Common myeloid progenitor, CD34-positive (primary cell): ENCODE measurements around the gene SETMAR.

Source experiments
- CTCF ChIA-PET: fragments of 350-600 bp; sonication (Branson Sonifier 250); formaldehyde crosslinking; loops from one replicate; lab custom pipeline; 2021; ENCODE audit warnings: antibody characterized with exemption; lab: Charles Lee
- POLR2A ChIA-PET: fragments of 350-600 bp; sonication (Branson Sonifier 250); formaldehyde crosslinking; loops from one replicate; lab custom pipeline; 2021; ENCODE audit warnings: antibody characterized with exemption; lab: Charles Lee
- DNase-seq, 3 donors: peaks; one replicate each; pipeline versions ENCODE4 v3.0.0 to v3.0.0-alpha.2; 2013
- H3K27ac ChIP-seq, 2 experiments: 1 replicate in 1 of 2; 2 replicates in 1 of 2; pipeline ENCODE4 v1.7.0; 2013; ENCODE audit warnings: inconsistent platforms in 2 of 2, low read length in 2 of 2, mild to moderate bottlenecking in 2 of 2, low read depth in 1 of 2, moderate library complexity in 1 of 2; ENCODE audit not compliant: severe bottlenecking in 2 of 2, insufficient read depth in 1 of 2, poor library complexity in 1 of 2
- H3K27me3 ChIP-seq, 5 experiments: replicated peaks in 2 of 5; 1 replicate in 3 of 5; 2 replicates in 2 of 5; pipeline versions ENCODE4 v1.6.1 to v1.7.0; 2013; ENCODE audit warnings: low read length in 4 of 5, mild to moderate bottlenecking in 2 of 5, moderate library complexity in 2 of 5, inconsistent platforms in 1 of 5; ENCODE audit not compliant: insufficient read depth in 5 of 5, control insufficient read depth in 4 of 5
- H3K36me3 ChIP-seq, 4 experiments: 1 replicate in 2 of 4; 2 replicates in 2 of 4; pipeline versions ENCODE4 v1.6.1 to v1.7.0; 2013; ENCODE audit warnings: low read length in 3 of 4, control low read depth in 1 of 4, mild to moderate bottlenecking in 1 of 4; ENCODE audit not compliant: control insufficient read depth in 4 of 4, insufficient read depth in 4 of 4
- H3K4me1 ChIP-seq, 4 experiments: 1 replicate in 3 of 4; 2 replicates in 1 of 4; pipeline versions ENCODE4 v1.6.1 to v1.7.1; 2013; ENCODE audit warnings: low read length in 3 of 4, mild to moderate bottlenecking in 3 of 4, control low read depth in 1 of 4, inconsistent platforms in 1 of 4, moderate library complexity in 1 of 4; ENCODE audit not compliant: control insufficient read depth in 4 of 4, insufficient read depth in 4 of 4; ENCODE audit errors: control extremely low read depth in 1 of 4
- H3K4me3 ChIP-seq, 7 experiments: 1 replicate in 4 of 7; 2 replicates in 3 of 7; pipeline versions ENCODE4 v1.5.1 to v1.7.0; 2013; ENCODE audit warnings: mild to moderate bottlenecking in 7 of 7, low read length in 6 of 7, moderate library complexity in 6 of 7, inconsistent platforms in 2 of 7, low read depth in 2 of 7, control low read depth in 1 of 7; ENCODE audit not compliant: insufficient read depth in 4 of 7, control insufficient read depth in 1 of 7; ENCODE audit errors: extremely low read depth in 1 of 7
- H3K9me3 ChIP-seq, 5 experiments: 1 replicate in 4 of 5; 2 replicates in 1 of 5; pipeline versions ENCODE4 v1.6.1 to v1.7.1; 2013; ENCODE audit warnings: low read length in 4 of 5, mild to moderate bottlenecking in 2 of 5, inconsistent platforms in 1 of 5, low read depth in 1 of 5, moderate library complexity in 1 of 5; ENCODE audit not compliant: control insufficient read depth in 4 of 5, insufficient read depth in 2 of 5; ENCODE audit errors: control extremely low read depth in 1 of 5
- WGBS: methylation state at CpG from one replicate; pipeline ENCODE4 v1.1.5; 2013; ENCODE audit not compliant: insufficient coverage; 5-methylcytosine and 5-hydroxymethylcytosine counted together

The SETMAR gene

GRCh38 chr3:4343258-4343657 is 40.1 kb downstream of the SETMAR start:
- Histone ChIP-seq H3K4me1 (peaks cover 3 to 17% (median 10%) of the 10 kb centered on the region in 4 experiments), H3K27me3 (no peaks in the 10 kb centered on the region), H3K4me3 (no peak overlapping the region), H3K36me3 (peaks cover 0 to 2% (median 0%) of the 10 kb centered on the region in 4 experiments), H3K9me3 (peaks cover 0 to 2% (median 0%) of the 10 kb centered on the region in 5 experiments), H3K27ac (no peak overlapping the region)
- 100% methylated on average over 1 of the region's 1 CpG for WGBS
- POLR2A ChIA-PET: no interaction called here
- CTCF ChIA-PET: interaction anchor here (0.7 to 1.9 kb wide), 6 partner anchors 9 to 293 kb away, joined by 3 to 4 read pairs (median 4); no protein-coding TSS in a partner anchor
- no peak for DNase-seq

GRCh38 chr3:4350789-4351163 is 47.6 kb downstream of the SETMAR start:
- WGBS: no CpG with 5 or more reads among the region's 2 CpGs
- H3K4me3 ChIP-seq: peak overlapping the region in 5 of 7 experiments; percentile 59 to 83 (median 75)

GRCh38 chr3:4351164-4351855 is 48.1 kb downstream of the SETMAR start:
- Histone ChIP-seq H3K36me3 (no peaks in the 10 kb centered on the region), H3K9me3 (no peaks in the 10 kb centered on the region), H3K4me1 (peaks cover 4 to 18% (median 15%) of the 10 kb centered on the region in 4 experiments), H3K27ac (peak overlapping the region; percentile 18 to 77), H3K4me3 (peak overlapping the region in 5 of 7 experiments; percentile 59 to 83 (median 75)), H3K27me3 (no peaks in the 10 kb centered on the region)
- peak; percentile 66 to 85 (median 85) for DNase-seq
- 2% methylated on average over 6 of the region's 11 CpGs for whole genome bisulfite sequencing
- POLR2A ChIA-PET: interaction anchor here (1.1 to 1.7 kb wide), 3 partner anchors 142 to 157 kb away, joined by 4 to 8 read pairs (median 5); partner anchors contain the start of gene ITPR1
- CTCF ChIA-PET: interaction anchor here (0.6 to 6.4 kb wide), 42 partner anchors 10 to 700 kb away, joined by 3 to 64 read pairs (median 4); partner anchors contain the start of gene ITPR1

More at GRCh38 chr3:4350789-4351163, 47.6 kb downstream of the SETMAR start:
- H3K4me1 ChIP-seq: peaks cover 4 to 14% (median 12%) of the 10 kb centered on the region in 4 experiments
- POLR2A ChIA-PET: interaction anchor here (1.1 to 1.7 kb wide), 3 partner anchors 142 to 157 kb away, joined by 4 to 8 read pairs (median 5); partner anchors contain the start of gene ITPR1
- H3K27me3 ChIP-seq: no peaks in the 10 kb centered on the region
- CTCF ChIA-PET: interaction anchor here (0.6 to 6.4 kb wide), 48 partner anchors 9 to 709 kb away, joined by 3 to 64 read pairs (median 4); partner anchors contain the start of gene ITPR1
- H3K36me3 ChIP-seq: no peaks in the 10 kb centered on the region
- no peaks in the 10 kb centered on the region for H3K9me3 ChIP-seq
- peak overlapping the region in 1 of 2 experiments; percentile 77 for H3K27ac ChIP-seq
- DNase-seq: peak; percentile 85 to 92 (median 89)

- peaks cover 4 to 18% (median 15%) of the 10 kb centered on the region in 4 experiments for H3K4me1 ChIP-seq
- no peak for DNase-seq
- CTCF ChIA-PET: interaction anchor here (0.9 to 6.4 kb wide), 11 partner anchors 10 to 285 kb away, joined by 3 to 64 read pairs (median 10); partner anchors contain the start of gene ITPR1
- WGBS: 100% methylated on average over 4 of the region's 4 CpGs
- no peaks in the 10 kb centered on the region for H3K36me3 ChIP-seq
- no peaks in the 10 kb centered on the region for H3K27me3 ChIP-seq
- H3K27ac ChIP-seq: peak overlapping the region in 1 of 2 experiments; percentile 77
- H3K4me3 ChIP-seq: peak overlapping the region in 2 of 7 experiments; percentile 63 to 81
- no peaks in the 10 kb centered on the region for H3K9me3 ChIP-seq
- POLR2A ChIA-PET: interaction anchor here (1.7 kb wide), 1 partner anchor 141 kb away, joined by 8 read pairs; the partner anchor contains the start of gene ITPR1
Observed at GRCh38 chr3:4351872-4352271, 48.7 kb downstream of the SETMAR start.

- ChIA-PET POLR2A (no interaction called here), CTCF (interaction anchor here (0.8 to 1.2 kb wide), 4 partner anchors 11 to 278 kb away, joined by 3 to 4 read pairs (median 3); no protein-coding TSS in a partner anchor)
- Histone ChIP-seq H3K4me3 (no peak overlapping the region), H3K27me3 (no peaks in the 10 kb centered on the region), H3K36me3 (peaks cover 0 to 5% (median 1%) of the 10 kb centered on the region in 4 experiments), H3K4me1 (peaks cover 4 to 18% (median 15%) of the 10 kb centered on the region in 4 experiments), H3K9me3 (no peaks in the 10 kb centered on the region), H3K27ac (no peak overlapping the region)
- 66% methylated on average over 6 of the region's 6 CpGs for WGBS
- DNase-seq: peak; percentile 11 to 52 (median 50)
Observed at GRCh38 chr3:4355401-4356219, 52.4 kb downstream of the SETMAR start.

GRCh38 chr3:4356220-4356540 is 53.0 kb downstream of the SETMAR start:
- Histone ChIP-seq H3K9me3 (no peaks in the 10 kb centered on the region), H3K4me1 (peaks cover 4 to 16% (median 14%) of the 10 kb centered on the region in 4 experiments), H3K27ac (no peak overlapping the region), H3K36me3 (peaks cover 0 to 5% (median 4%) of the 10 kb centered on the region in 4 experiments), H3K4me3 (no peak overlapping the region), H3K27me3 (no peaks in the 10 kb centered on the region)
- CTCF ChIA-PET: interaction anchor here (0.8 to 1.2 kb wide), 4 partner anchors 12 to 278 kb away, joined by 3 to 4 read pairs (median 3); no protein-coding TSS in a partner anchor
- POLR2A ChIA-PET: no interaction called here
- 93% methylated on average over 3 of the region's 6 CpGs for WGBS
- no peak for DNase-seq
